OCI-M2 (cell line): ENCODE results near the gene PLB1.

Experiments used
- DNase-seq: peaks from one replicate; lab custom pipeline; 2025; ENCODE audit not compliant: unreplicated experiment; lab: John Stamatoyannopoulos, UW

The PLB1 gene

DNA sequence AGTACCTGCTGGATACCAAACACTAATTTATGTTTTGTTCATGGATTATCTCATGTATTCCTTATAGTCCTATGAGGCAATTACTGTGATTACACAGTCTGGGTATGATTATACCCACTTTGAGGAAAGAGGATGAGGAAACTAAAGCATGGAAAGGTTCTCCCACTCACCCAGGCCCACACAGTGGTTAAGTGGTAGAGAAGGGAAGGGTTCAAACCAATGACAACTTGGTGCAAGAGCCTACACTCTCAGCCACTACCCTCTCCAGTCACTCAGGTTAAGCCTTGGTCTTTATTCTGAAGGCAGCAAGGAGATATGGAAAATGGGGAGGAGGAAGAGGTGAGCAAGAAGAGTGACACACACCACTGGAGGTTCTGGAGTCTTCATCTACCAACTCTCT lies 191.3 kb downstream of the PLB1 start:
- no peak for DNase-seq

DNA sequence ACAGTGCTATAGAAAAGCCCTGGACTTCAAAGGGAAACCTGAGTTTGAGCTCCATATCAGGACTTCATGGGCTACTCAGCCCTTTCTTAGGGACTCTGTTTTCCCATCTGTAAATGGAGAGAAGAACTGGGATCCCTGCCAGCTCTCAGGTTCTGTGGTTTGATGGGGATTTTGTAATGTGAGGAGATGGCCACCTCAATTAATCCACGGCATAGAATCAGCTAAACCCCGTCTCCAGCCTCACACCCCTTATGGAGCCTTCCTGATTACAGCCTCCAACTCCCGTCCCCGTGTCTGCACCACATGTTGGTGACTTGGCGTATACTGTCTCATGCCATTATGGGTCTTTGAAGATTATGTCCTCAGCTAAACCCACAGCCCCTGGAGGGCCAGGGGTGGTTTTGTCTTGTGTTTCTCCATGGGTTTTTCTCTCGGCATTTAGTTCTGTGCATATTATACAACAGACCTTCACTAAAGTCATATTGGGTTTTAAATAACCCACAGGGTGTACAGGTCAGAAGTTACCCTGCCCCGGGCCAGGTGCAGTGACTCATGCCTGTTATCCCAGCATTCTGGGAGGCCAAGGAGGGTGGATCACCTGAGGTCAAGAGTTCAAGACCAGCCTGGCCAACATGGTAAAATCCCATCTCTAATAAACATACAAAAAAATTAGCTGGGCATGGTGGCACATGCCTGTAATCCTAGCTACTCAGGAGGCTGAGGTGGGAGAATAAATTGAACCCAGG lies 192.0 kb downstream of the PLB1 start:
- no peak for DNase-seq

DNA sequence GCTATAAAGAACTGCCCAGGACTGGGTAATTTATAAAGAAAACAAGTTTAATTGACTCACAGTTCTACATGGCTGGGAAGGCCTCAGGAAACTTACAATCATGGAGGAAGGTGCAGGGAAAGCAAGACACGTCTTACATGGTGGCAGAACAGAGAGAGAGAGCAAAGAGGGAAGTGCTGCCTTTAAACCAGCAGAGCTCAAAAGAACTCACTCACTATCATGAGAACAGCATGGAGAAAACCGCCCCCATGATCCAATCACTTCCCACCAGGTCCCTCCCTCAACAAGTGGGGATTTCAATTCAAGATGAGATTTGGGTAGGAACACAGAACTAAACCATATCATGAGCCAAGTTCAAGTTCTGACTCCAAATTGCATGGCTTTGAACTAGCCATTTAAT lies 193.0 kb downstream of the PLB1 start:
- no peak for DNase-seq

DNA sequence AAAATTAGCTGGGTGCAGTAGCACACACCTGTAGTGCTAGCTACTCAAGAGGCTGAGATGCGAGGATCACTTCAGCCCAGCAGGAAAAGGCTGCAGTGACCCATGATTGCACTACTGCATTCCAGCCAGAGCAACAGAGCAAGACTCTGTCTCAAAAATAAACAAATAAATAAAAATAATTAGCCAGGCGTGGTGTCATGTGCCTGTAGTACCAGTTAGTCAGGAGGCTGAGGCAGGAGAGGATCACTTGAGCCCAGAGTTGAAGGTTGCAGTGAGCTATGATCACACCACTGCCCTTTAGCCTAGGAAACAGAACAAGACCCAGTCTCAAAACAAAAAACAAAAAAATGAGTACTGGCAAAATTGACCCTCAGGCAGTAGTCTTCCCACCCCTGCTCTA lies 193.9 kb downstream of the PLB1 start:
- no peak for DNase-seq

DNA sequence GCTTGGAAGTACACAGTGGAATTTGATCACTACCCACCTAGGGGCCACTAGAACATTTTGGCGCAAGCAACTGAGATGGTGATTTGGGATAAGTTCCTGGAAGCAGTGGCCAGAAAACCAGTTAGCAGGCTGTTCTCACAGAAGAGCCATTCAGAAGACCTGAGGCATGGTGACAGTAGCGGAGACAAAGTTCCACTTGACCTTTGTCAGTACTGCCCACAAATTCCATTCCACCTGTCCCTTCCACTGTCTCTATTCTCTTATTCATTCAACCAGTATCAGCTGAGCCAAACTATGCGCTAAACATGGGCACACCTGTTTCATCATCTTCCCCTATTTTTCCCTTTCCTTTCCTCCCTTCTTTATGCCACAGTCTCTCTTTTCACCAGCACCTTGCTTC lies 196.6 kb downstream of the PLB1 start:
- no peak for DNase-seq

DNA sequence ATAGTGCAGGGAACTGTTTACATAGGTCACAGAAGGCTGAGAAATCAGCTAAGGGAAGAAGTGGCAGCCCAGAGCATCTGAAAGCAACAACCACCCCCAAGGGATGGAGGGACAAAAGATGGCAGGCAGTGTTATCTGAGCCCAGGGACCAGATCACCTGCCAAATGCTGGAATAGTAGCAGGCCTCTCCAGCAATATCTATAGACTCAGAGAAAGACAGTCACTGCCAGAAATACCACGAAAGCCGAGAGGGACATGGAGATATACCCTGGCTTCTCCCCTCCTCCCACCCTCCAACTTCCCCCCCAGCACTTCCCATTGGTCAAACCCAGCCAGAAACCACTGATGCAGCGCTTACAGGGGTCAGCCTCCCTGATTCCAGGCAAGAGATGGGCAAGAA lies 197.4 kb downstream of the PLB1 start:
- DNase-seq = no peak
